DOHH2 (cell line): ENCODE results near the gene GLI3.

Experiments used
- CTCF ChIP-seq: fragments of 200-600 bp; sonication (generic); IDR thresholded peaks from one replicate; pipeline ENCODE4 v1.5.1; 2014; ENCODE audit warnings: antibody characterized with exemption, mild to moderate bottlenecking, low read depth, low read length; ENCODE audit not compliant: poor library complexity, severe bottlenecking
- EZH2phosphoT487 ChIP-seq: fragments of 200-600 bp; sonication (generic); IDR thresholded peaks from 2 replicates; pipeline ENCODE4 v1.6.1; 2017; ENCODE audit warnings: borderline replicate concordance, mild to moderate bottlenecking, antibody characterized with exemption, low read length, moderate library complexity, mixed read lengths

GRCh38 chr7:42181566-42181965 lies 55.4 kb downstream of the GLI3 start:
- TF ChIP-seq CTCF (no peak), EZH2phosphoT487 (no peak)
